Measurements from ENCODE around the gene ELP1. TPM values are rescaled to one million over a fixed set of nuclear protein-coding genes. Genes with fewer than 3 reads are reported as not detected.

Gene ELP1
- total and polyA plus RNA-seq, 3 donors from 2014 or later: 20.8 to 36.6 (median 32.7) TPM

GRCh38 chr9:108855888-108856287 is 78.0 kb downstream of the ELP1 start, which contains the start of gene ACTL7B:
Gene ACTL7B, minus strand, starts transcription at chr9:108855986. Its CDS starts 56 bp downstream, at chr9:108855930.
- WGBS, 2 donors: 67 to 80% methylated on average over 4 to 7 of the region's 7 CpGs
- H3K27me3 ChIP-seq: no peaks in the 10 kb centered on the region
- TF ChIP-seq POLR2A (IDR thresholded peaks at IDR 0.05) (no peak), CTCF (IDR thresholded peaks at IDR 0.05) (no peak)
- H3K9me3 ChIP-seq: no peaks in the 10 kb centered on the region
- DNase-seq: no peak
- no peaks in the 10 kb centered on the region for H3K4me1 ChIP-seq
- peak within 1 kb of the TSS; percentile 17 to 32 for H3K4me3 ChIP-seq
- no peaks in the 10 kb centered on the region for H3K36me3 ChIP-seq (ENCODE audit: low read depth, missing control alignments)
- H3K27ac ChIP-seq: no peak within 1 kb of the TSS
- intact Hi-C loops (cut with DNase I; ENCODE audit: low total_unique reads): no loop called here

GRCh38 chr9:108855529-108855886 is 78.4 kb downstream of the ELP1 start:
- WGBS, 2 donors: 39 to 74% methylated on average over 6 to 25 of the region's 25 CpGs
- intact Hi-C loops (cut with DNase I; ENCODE audit: low total_unique reads): no loop called here
- no peak for TF ChIP-seq POLR2A (IDR thresholded peaks at IDR 0.05)
- no peak for TF ChIP-seq CTCF (IDR thresholded peaks at IDR 0.05)
- H3K36me3 ChIP-seq (ENCODE audit: low read depth, missing control alignments): no peaks in the 10 kb centered on the region
- peak overlapping the region; percentile 17 to 32 for H3K4me3 ChIP-seq
- no peaks in the 10 kb centered on the region for H3K9me3 ChIP-seq
- H3K27me3 ChIP-seq: no peaks in the 10 kb centered on the region
- H3K4me1 ChIP-seq: no peaks in the 10 kb centered on the region
- DNase-seq: no peak
- no peak overlapping the region for H3K27ac ChIP-seq

GRCh38 chr9:108854641-108855528 is 79.0 kb downstream of the ELP1 start:
- TF ChIP-seq CTCF (IDR thresholded peaks at IDR 0.05) (no peak), POLR2A (IDR thresholded peaks at IDR 0.05) (no peak)
- DNase-seq: peak; percentile 28
- WGBS, 2 donors: 71 to 82% methylated on average over 23 to 44 of the region's 59 CpGs

GRCh38 chr9:108854094-108854493 is 79.8 kb downstream of the ELP1 start:
- DNase-seq: no peak
- TF ChIP-seq CTCF (IDR thresholded peaks at IDR 0.05): no peak
- WGBS, 2 donors: 93 to 100% methylated on average over 2 to 3 of the region's 3 CpGs
- peak overlapping the region in 1 of 2 donors; percentile 32 for H3K4me3 ChIP-seq
- H3K27me3 ChIP-seq: no peaks in the 10 kb centered on the region
- H3K36me3 ChIP-seq (ENCODE audit: low read depth, missing control alignments): no peaks in the 10 kb centered on the region
- H3K27ac ChIP-seq: no peak overlapping the region
- intact Hi-C loops (cut with DNase I; ENCODE audit: low total_unique reads): no loop called here
- no peaks in the 10 kb centered on the region for H3K9me3 ChIP-seq
- H3K4me1 ChIP-seq: no peaks in the 10 kb centered on the region

More at GRCh38 chr9:108854641-108855528, 79.0 kb downstream of the ELP1 start:
- Histone ChIP-seq H3K9me3 (no peaks in the 10 kb centered on the region), H3K36me3 (ENCODE audit: low read depth, missing control alignments) (no peaks in the 10 kb centered on the region), H3K4me3 (peak overlapping the region; percentile 17 to 32), H3K27ac (no peak overlapping the region), H3K4me1 (no peaks in the 10 kb centered on the region), H3K27me3 (no peaks in the 10 kb centered on the region)
- intact Hi-C loops (cut with DNase I; ENCODE audit: low total_unique reads): no loop called here

Data from testis (tissue), 3 donors.